Posterior cingulate gyrus (tissue), 11 donors: Measurements from ENCODE around the gene LSP1.

Source experiments
- DNase-seq, 10 donors: peaks; one replicate each; pipeline versions ENCODE4 v3.0.0 to v3.0.0-alpha.2; 2020 to 2021; ENCODE audit warnings: mixed read lengths in 3 of 10
- intact Hi-C: fragments of 100-400 bp; cut with DNase I; formaldehyde crosslinking; loops from one replicate; pipeline ENCODE4 v1.15.1; 2023

LSP1 gene

DNA sequence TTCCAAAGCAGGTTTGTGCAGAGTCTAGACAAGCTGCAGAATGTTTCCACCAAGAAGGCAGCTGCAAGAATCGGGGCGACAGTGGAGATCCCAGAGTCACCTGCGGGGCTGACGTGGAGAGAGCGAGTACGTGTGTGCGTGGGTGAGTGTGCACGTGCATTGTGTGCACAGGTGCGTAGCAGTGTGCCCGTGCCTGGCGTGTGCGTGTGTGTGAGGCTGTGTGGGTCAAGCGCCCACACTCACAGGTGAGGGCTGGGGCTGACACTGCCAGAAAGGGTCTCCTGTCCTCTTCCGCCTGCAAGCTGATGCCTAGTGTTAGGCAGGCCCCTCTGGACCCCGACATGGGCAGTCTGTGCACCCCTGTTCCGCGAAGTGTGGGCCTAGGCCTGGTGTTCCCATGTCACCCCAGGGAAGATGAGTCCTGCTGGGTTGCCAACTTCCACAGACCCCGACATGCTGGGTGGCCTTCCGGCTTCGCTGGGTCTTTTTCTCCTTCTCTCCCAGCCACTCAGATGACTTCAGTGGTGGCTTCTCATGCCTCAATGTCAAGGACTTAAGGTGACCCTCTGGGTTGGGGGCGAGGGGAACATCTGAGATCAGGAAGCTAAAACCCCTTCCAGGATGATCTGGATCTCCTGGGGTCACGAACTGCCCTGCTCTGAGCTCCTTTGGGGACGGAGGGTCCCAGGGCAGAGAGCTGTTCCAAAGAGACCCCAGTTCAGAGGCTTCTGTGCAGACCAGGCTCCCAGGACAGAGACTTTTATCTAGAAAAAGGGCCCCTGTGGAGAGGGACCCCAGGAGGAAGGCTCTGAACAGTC is 28.5 kb upstream of the LSP1 start:
- intact Hi-C loops = loop anchor here (10.0 kb wide), 1 partner anchor 50 kb away; no protein-coding TSS in a partner anchor
- peak in 2 of 10 donors; percentile 50 to 70 for DNase-seq

DNA sequence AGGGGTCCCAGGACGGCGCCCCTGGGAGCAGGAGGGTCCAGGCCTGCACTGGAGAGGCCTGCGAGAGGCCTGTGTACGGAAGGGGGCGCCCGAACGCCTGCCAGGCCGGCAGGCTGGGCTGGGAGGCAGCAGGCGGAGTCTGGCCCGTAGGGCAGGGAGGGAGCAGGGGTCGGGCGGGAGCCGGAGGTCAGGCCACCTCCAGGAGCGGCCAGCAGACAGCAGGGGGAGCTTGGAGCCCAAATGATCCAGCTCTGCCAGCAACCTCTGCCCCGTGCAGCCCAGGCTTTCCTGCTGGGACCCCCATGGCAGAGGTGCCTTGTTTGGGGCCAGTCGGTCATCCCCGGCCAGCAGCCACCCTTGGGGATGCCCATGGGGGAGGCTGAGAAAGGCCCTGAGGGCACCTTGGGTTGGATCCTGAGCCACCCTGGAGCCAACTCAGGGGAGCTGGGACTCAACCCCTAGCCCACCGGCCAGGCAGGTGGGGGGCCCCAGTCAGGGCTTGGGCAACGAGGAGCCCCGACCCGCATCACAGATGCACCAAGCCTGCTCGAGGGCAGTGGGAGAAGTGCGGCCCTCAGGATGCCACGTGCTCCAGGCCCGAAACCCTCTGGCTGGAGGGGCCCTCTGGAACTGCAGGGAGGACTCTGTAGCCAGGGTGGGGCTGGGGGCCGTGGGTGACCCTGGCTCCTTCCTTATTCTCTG is 27.7 kb upstream of the LSP1 start:
- intact Hi-C loops = loop anchor here (10.0 kb wide), 1 partner anchor 50 kb away; no protein-coding TSS in a partner anchor
- DNase-seq = peak in 4 of 10 donors; percentile 9 to 86 (median 72)

DNA sequence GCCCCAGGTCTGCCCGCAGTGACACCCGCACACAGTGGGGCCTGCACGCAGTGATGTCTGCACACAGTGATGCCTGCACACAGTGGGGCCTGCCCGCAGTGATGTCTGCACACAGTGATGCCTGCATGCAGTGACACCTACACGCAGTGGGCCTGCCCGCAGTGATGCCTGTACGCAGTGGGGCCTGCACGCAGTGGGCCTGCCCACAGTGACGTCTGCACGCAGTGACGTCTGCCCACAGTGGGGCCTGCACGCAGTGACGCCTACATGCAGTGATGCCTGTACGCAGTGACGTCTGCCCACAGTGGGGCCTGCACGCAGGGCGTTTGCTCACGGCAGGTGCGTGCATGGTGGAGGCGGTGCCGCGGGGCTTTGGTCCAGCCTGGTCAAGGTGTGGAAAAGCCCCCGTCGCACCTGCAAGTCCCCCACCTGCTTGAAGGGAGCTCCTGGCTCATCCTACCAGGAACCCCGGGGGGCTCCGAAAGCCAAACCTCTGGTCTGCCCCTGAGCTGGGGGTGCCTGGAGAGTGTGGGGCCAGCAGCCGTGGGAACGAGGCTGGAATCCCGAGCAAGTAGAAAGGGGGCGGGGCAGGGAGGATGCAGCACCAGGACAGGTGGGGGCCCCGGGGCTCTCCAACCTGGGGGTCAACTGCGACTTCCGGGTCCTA is 27.0 kb upstream of the LSP1 start:
- intact Hi-C loops = loop anchor here (10.0 kb wide), 1 partner anchor 51 kb away; no protein-coding TSS in a partner anchor
- peak in 4 of 10 donors; percentile 8 to 83 (median 72) for DNase-seq

DNA sequence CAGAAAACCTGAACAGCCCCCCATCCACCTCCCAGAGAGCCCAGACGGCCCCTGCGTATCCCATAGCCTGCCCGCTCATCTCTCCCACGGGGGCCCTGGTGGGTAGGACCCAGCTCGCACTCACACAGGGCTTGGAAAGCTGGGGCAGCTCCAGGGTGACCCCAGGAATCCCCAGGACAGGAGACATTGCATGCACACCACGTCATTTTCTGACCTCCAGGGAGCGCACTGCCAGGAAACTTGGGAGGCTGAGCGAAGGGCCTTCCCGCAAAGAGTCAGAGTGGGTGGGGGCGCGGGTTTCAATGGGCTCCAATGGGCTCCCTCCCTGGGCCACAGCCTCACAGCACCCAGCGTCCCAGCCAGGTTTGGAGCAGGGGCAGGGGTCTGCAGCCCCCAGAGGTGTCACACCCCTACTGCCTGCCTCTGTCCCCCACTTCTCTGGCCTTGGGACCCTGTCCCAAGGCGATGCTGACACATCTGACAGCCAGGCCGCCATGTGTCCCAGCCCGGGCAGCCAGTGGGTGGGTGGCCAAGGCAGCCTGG is 26.3 kb upstream of the LSP1 start:
- intact Hi-C loops = loop anchor here (10.0 kb wide), 1 partner anchor 52 kb away; no protein-coding TSS in a partner anchor
- peak in 2 of 10 donors; percentile 85 to 88 for DNase-seq

DNA sequence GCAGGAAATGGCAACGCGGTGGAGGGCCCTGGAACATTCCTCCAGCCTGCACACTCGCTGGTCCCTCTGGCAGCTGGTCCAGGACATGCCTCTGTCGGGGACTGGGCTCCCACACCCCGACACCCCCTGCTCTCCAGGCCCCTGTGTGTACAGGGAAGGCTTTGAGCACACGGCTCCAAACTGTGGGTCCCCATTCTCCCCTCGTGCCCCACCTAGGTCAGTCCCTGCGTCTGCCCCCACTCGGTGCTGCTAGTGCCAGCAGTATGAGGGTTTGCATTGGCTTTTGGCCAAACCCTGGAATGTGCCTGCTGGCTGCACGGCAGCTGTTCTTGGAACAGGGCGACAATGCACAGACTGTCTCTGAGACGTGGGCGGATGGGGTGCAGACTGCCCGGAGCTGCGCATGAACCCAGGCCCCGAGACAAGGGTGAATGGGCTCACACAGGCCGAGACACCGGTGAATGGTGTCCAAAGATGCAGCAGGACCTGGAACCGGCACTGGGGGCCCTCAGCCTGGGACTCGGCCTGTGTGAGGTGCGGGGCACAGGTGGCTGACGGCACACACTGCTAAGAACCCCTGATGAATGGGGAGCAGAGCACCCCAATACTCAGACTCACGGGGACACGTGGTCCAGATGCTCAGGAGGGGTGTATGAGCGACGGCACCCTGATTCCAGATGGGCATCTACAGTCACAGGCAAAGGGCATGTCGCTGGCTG is 25.6 kb upstream of the LSP1 start:
- intact Hi-C loops = loop anchor here (10.0 kb wide), 1 partner anchor 52 kb away; no protein-coding TSS in a partner anchor
- DNase-seq = peak; percentile 52 to 96 (median 71)

DNA sequence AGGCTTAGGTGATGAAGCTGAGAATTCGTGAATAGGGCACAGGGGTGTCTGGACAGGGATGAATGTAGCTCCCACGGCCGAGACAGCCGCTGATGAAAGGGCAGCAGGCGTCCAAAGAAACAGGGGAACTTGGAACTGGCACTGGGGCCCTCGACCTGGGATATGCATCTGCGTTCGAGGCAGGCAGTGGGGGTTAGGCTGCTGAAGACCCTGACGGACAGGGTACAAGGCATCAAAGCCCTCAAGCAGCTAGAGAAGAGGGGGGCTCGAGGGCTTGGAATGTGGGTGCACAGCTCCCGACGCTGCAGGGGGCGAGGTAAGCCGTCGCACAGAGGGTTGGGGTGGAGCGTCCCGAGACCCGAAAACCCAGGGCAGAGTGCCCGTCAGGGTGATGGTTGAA is 25.0 kb upstream of the LSP1 start:
- intact Hi-C loops = loop anchor here (10.0 kb wide), 1 partner anchor 53 kb away; no protein-coding TSS in a partner anchor
- DNase-seq = peak in 3 of 10 donors; percentile 52 to 77 (median 77)

DNA sequence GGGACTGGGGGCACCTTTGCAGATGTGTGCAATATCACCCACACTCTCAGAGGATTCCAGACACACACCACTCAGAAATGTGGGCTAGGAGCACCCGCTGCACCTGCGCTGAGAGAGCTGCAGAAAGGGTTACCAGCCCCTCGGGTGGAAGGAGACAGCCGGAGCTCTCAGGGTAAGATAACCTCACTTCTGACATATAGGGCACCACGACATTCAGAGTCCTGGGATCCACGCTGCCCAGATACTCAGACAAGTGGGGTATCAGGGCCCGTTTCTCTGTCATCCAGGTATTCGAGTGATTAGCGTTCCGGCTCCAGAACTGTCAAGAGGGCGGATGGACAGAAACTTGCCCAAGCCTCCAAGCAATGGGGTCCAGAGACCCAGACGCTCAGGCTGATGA is 24.3 kb upstream of the LSP1 start:
- peak in 2 of 10 donors; percentile 36 to 50 for DNase-seq
- intact Hi-C loops = loop anchor here (10.0 kb wide), 1 partner anchor 54 kb away; no protein-coding TSS in a partner anchor

DNA sequence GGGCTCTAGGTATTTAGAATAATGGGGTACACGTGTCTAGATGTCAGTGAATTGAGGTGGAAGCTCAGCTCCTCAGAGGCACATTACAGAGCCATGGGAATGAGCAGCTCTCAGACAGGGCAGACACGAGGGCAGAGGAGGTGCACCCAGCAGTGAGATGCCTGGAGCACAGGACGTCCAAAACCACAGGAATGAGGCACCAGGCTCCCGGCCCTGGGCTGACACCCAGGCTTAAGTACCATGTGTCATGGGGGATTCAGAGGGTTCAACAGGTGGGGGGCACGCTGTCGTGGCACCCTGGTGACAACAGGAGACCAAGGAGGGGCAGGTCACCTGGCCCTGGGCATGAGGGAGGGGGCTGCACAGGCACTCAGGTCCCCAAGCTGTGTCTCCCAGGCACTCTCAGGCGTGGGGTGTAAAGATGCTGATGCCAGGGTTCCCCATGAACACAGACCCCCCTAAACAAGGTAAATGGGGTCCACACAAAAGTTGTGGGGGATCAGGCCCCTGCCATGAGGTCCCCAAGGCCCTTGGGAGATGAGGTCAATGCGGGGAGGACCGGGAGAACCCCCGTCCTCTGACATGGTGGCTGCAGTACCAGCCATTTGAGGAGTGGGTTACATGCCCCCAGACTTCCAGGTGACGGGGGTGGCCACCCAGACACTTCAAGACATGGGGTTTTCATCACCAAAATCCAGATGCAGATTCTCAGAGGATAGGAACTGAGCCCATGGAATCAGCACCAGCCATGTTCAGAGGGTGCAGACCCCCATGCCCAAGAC is 23.7 kb upstream of the LSP1 start:
- peak in 2 of 10 donors; percentile 59 to 63 for DNase-seq

DNA sequence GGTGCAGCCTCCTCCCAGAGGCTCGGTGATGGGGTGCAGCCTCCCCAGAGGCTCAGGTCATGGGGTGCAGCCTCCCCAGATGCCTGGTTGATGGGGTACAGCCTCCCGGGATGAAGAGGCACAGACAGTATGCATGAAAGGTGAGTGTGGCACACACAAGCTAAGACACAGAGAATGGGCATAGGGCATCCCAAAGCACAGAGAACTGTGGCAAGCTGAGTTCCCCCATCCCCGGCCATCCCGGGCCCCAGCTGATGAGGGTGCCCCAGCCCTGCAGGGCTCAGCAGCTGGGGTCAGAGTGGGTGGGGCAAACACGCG is 22.9 kb upstream of the LSP1 start:
- peak in 1 of 10 donors; percentile 73 for DNase-seq
- intact Hi-C loops = no loop called here

More for the DNA sequence above, 23.7 kb upstream of the LSP1 start:
- intact Hi-C loops = loop anchor here (10.0 kb wide), 1 partner anchor 54 kb away; no protein-coding TSS in a partner anchor

DNA sequence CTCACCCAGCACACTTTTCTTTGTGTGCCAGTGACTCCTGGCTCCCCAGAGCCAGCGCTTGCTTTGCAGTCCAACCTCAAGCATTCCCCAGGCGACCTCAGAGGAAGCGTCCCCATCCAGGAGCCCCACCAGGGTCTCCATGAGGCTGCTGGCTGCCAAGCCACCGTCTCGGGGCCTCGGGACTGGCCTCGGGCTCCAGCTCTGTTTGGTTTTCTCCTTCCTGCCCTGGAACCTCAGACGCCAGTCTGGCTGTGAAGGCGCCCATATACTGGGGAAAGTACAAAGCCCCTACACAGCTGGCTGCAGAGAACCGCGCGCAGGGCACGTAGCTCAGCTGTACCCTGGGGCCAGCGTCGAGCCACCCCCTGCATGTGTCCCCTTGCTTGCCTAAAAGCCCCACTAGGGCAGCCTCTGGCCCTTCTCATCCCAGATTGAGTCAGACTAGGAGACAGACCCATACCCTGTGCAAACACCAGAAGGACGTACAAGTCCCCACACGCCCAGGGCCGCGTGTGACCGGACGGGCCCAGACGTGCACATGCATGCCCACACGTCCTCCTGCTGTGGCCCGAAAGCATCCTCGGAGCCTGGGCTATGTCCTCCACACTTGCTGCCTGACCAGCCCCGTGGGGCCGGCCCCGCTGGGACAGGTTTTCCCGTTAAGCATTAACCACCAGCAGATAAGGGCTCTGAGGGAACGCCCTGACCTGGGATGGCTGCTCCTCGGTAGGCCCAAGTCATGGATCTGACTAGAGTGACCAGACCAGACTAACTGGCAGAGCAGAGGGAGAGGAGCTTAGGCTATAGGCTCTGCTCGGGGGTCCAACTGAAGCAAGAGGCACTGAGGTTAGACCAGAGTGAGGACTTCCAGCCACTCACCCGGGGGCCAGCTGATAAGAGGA is 22.3 kb upstream of the LSP1 start:
- intact Hi-C loops = no loop called here
- DNase-seq = peak in 4 of 10 donors; percentile 21 to 80 (median 61)

DNA sequence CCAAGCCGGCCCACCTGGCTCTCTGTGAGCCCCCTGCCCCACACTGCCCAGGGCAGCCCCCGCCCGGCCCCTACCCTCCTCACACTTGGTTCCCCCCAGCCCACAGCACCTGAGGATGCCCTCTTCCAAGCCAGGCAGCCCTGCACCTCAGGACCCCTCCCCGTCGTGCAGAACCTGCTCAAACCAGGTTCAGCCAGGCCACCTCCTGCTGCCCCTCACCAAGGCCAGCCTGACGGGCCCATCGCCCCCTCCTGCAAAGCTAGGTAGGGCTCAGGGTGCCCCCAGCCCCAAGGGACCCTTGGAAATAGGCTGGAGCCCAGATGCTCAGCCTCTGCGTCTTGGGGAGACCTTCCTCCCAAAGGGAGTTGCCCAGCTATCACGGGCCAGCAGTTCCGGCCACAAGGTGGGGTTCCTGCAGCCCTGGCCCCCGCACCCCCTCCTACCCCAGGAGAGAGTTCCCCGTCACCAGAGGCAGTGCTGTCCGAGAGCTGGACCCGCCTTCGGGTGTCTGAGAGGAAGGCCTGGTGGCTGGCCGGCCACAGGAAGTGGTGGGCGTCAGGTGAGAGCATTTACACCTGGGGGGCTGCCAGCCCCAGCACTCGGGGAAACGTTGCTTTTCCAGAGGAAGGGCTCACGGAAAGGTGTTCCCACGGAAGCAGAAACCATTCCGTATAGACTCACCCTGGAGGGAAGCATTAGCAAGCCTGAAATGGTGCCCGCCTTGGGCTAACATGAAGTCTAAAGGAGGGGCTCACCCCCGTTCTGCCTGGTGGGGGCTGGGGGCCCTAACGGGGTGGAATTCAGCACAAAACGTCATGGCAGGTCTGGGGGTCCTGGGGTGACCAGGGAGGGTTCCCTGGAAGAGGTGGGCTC is 21.3 kb upstream of the LSP1 start:
- intact Hi-C loops = loop anchor here (1.0 kb wide), 2 partner anchors 137 to 179 kb away; no protein-coding TSS in a partner anchor
- peak in 4 of 10 donors; percentile 22 to 83 (median 73) for DNase-seq

DNA sequence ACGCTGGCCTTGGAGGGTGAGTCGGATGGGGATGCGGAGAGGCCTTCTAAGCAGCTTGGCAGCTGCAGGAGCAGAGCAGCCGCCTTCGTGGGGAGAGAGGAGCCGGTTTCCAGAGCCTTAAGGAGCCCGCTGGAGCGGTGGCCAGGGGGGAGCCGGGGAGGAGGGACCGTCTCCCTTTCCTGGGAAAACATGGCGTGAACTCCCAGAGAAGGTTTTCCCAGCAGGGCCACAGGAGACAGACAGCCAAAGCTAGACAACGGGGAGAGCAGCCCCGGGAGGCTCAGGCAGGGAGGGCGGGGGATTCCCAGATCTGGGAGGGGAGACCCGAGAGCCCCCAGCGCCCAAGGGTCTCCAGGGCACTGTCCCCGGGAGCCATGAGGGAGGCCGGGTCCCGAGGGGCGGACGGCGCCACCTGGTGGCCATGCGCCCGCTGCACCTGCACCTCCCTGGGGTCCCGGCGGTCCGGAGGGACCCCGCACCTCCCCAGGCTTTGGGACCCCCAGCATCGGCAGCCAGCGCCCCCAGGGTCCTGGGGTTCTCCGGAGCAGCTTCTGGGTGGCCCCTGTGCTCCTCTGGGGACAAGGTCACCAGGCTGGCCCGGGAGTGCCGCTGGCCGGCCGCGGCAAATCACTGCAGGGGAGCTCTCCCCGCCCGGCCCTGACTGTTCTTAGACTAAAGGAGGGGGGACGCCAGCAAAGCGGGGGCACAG is 20.5 kb upstream of the LSP1 start:
- peak in 9 of 10 donors; percentile 40 to 93 (median 68) for DNase-seq
- intact Hi-C loops = loop anchor here (1.0 kb wide), 2 partner anchors 138 to 180 kb away; no protein-coding TSS in a partner anchor

DNA sequence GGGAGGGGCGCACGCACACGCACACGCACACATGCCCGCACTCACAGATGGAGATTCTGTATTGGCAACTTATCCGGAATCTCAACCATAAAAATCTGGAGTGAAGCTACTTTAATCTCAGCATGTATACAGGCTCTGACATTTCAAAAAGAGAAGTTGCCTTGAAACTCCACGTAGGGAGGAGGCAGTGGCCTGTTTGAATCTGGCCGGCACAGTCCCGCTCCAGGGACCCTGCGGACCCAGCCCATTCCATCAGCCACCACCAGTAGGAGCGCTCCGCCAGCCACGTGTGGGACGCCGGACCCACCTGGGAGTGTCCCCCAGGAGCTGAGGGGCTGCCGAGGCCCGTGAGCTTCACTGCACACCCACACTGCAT is 20.0 kb upstream of the LSP1 start:
- peak in 4 of 10 donors; percentile 24 to 84 (median 52) for DNase-seq

DNA sequence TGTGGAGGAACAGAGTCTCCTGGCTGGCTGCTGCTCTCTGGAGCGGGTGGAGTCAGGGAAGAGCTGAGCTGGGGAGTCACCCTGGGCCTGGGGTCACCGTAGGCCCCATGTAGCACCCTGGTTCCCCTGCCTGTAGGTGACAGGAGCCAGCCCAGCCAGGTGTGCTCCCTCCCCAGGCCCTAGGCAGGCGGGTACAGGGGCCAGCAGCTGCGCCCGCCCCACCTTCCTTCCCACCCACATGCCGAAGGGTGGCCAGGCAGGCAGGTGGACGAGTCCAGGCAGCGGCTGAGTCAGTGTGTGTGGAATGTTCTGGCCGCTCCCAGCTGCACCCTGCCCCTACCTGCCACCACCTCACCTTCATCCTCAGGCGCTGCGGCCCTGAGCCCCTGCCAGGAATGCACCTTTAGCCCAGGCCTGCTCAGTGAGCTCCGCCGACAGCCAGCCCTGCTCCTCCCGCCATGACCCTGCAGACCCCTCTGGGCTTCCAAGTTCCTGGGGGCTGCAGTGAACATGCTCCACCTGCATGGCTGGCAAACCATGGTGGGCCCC is 18.7 kb upstream of the LSP1 start:
- DNase-seq = peak in 3 of 10 donors; percentile 41 to 85 (median 70)
- intact Hi-C loops = no loop called here

More for the DNA sequence above, 20.0 kb upstream of the LSP1 start:
- intact Hi-C loops = loop anchor here (1.0 kb wide), 2 partner anchors 139 to 181 kb away; no protein-coding TSS in a partner anchor
